Measurements from ENCODE around the gene BOK.
"Not testable (repeated sequence)": the region's sequence is repeated elsewhere in the genome, so short reads cannot be mapped to it uniquely, and the experiment has no call there.

Gene BOK

GRCh38 chr2:241564596-241565410 is 6.3 kb downstream of the BOK start:
- Histone ChIP-seq H3K27ac (no peak overlapping the region), H3K9ac (ENCODE audit: insufficient read length) (no peak overlapping the region), H3K4me3 (no peak overlapping the region), H3K9me3 (ENCODE audit: low read depth, low read length) (no peaks in the 10 kb centered on the region), H3K36me3 (ENCODE audit: insufficient read depth, low read length) (no peaks in the 10 kb centered on the region)
- TF ChIP-seq EZH2 (IDR thresholded peaks at IDR 0.05) (no peak), FOXP2 (optimal IDR thresholded peaks at IDR 0.05; ENCODE audit: control extremely low read depth, extremely low read length, insufficient read depth) (no peak), POLR2AphosphoS5 (IDR thresholded peaks at IDR 0.05; ENCODE audit: borderline replicate concordance, low read depth, low read length) (no peak)
- no peak for DNase-seq (ENCODE audit: low read depth, low spot score)

- H3K36me3 ChIP-seq (ENCODE audit: insufficient read depth, low read length) = no peaks in the 10 kb centered on the region
- no peak for DNase-seq (ENCODE audit: low read depth, low spot score)
Measured at GRCh38 chr2:241565411-241565810, 6.9 kb downstream of the BOK start.

GRCh38 chr2:241566021-241566420 is 7.5 kb downstream of the BOK start:
- H3K4me3 ChIP-seq; DNase-seq (ENCODE audit: low read depth, low spot score); H3K9me3 ChIP-seq (ENCODE audit: low read depth, low read length); H3K27ac ChIP-seq; H3K9ac ChIP-seq (ENCODE audit: insufficient read length); H3K36me3 ChIP-seq (ENCODE audit: insufficient read depth, low read length): not testable (repeated sequence)

More at GRCh38 chr2:241565411-241565810, 6.9 kb downstream of the BOK start:
- H3K9ac ChIP-seq (ENCODE audit: insufficient read length) = no peak overlapping the region
- TF ChIP-seq FOXP2 (optimal IDR thresholded peaks at IDR 0.05; ENCODE audit: control extremely low read depth, extremely low read length, insufficient read depth) (no peak), POLR2AphosphoS5 (IDR thresholded peaks at IDR 0.05; ENCODE audit: borderline replicate concordance, low read depth, low read length) (no peak), EZH2 (IDR thresholded peaks at IDR 0.05) (no peak)
- no peaks in the 10 kb centered on the region for H3K9me3 ChIP-seq (ENCODE audit: low read depth, low read length)
- no peak overlapping the region for H3K4me3 ChIP-seq
- H3K27ac ChIP-seq = no peak overlapping the region

- TF ChIP-seq EZH2 (IDR thresholded peaks at IDR 0.05) = no peak
- TF ChIP-seq FOXP2 (optimal IDR thresholded peaks at IDR 0.05; ENCODE audit: control extremely low read depth, extremely low read length, insufficient read depth) = no peak
- no peak for TF ChIP-seq POLR2AphosphoS5 (IDR thresholded peaks at IDR 0.05; ENCODE audit: borderline replicate concordance, low read depth, low read length)
- DNase-seq (ENCODE audit: low read depth, low spot score) = no peak
- H3K36me3 ChIP-seq (ENCODE audit: insufficient read depth, low read length) = no peaks in the 10 kb centered on the region
- H3K4me3 ChIP-seq = no peak overlapping the region
- no peak overlapping the region for H3K27ac ChIP-seq
- H3K9ac ChIP-seq (ENCODE audit: insufficient read length) = no peak overlapping the region
- H3K9me3 ChIP-seq (ENCODE audit: low read depth, low read length) = no peaks in the 10 kb centered on the region
Measured at GRCh38 chr2:241566468-241566867, 7.9 kb downstream of the BOK start.

- DNase-seq (ENCODE audit: low read depth, low spot score); H3K27ac ChIP-seq; H3K9me3 ChIP-seq (ENCODE audit: low read depth, low read length); H3K4me3 ChIP-seq; H3K9ac ChIP-seq (ENCODE audit: insufficient read length); H3K36me3 ChIP-seq (ENCODE audit: insufficient read depth, low read length): not testable (repeated sequence)
Measured at GRCh38 chr2:241567266-241567665, 8.7 kb downstream of the BOK start.

GRCh38 chr2:241567776-241568175 is 9.2 kb downstream of the BOK start:
- H3K9ac ChIP-seq (ENCODE audit: insufficient read length) = no peak overlapping the region
- no peaks in the 10 kb centered on the region for H3K9me3 ChIP-seq (ENCODE audit: low read depth, low read length)
- H3K36me3 ChIP-seq (ENCODE audit: insufficient read depth, low read length) = no peaks in the 10 kb centered on the region
- no peak overlapping the region for H3K4me3 ChIP-seq
- no peak for DNase-seq (ENCODE audit: low read depth, low spot score)
- no peak overlapping the region for H3K27ac ChIP-seq
- TF ChIP-seq POLR2AphosphoS5 (IDR thresholded peaks at IDR 0.05; ENCODE audit: borderline replicate concordance, low read depth, low read length) (no peak), EZH2 (IDR thresholded peaks at IDR 0.05) (no peak), FOXP2 (optimal IDR thresholded peaks at IDR 0.05; ENCODE audit: control extremely low read depth, extremely low read length, insufficient read depth) (no peak)

- Histone ChIP-seq H3K9me3 (ENCODE audit: low read depth, low read length) (no peaks in the 10 kb centered on the region), H3K4me3 (no peak overlapping the region), H3K36me3 (ENCODE audit: insufficient read depth, low read length) (no peaks in the 10 kb centered on the region), H3K27ac (no peak overlapping the region), H3K9ac (ENCODE audit: insufficient read length) (no peak overlapping the region)
- no peak for DNase-seq (ENCODE audit: low read depth, low spot score)
- TF ChIP-seq EZH2 (IDR thresholded peaks at IDR 0.05) = no peak
- no peak for TF ChIP-seq FOXP2 (optimal IDR thresholded peaks at IDR 0.05; ENCODE audit: control extremely low read depth, extremely low read length, insufficient read depth)
Measured at GRCh38 chr2:241568726-241569125, 10.2 kb downstream of the BOK start.

GRCh38 chr2:241569831-241570281 is 11.3 kb downstream of the BOK start:
- H3K36me3 ChIP-seq (ENCODE audit: insufficient read depth, low read length) = no peaks in the 10 kb centered on the region
- DNase-seq (ENCODE audit: low read depth, low spot score) = no peak
- no peak for TF ChIP-seq POLR2AphosphoS5 (IDR thresholded peaks at IDR 0.05; ENCODE audit: borderline replicate concordance, low read depth, low read length)
- no peak for TF ChIP-seq EZH2 (IDR thresholded peaks at IDR 0.05)
- TF ChIP-seq FOXP2 (optimal IDR thresholded peaks at IDR 0.05; ENCODE audit: control extremely low read depth, extremely low read length, insufficient read depth) = no peak
- no peak overlapping the region for H3K27ac ChIP-seq
- H3K9me3 ChIP-seq (ENCODE audit: low read depth, low read length) = no peaks in the 10 kb centered on the region
- H3K9ac ChIP-seq (ENCODE audit: insufficient read length) = no peak overlapping the region
- H3K4me3 ChIP-seq = no peak overlapping the region

- Histone ChIP-seq H3K27ac (no peak overlapping the region), H3K9ac (ENCODE audit: insufficient read length) (no peak overlapping the region), H3K9me3 (ENCODE audit: low read depth, low read length) (no peaks in the 10 kb centered on the region), H3K4me3 (no peak overlapping the region), H3K36me3 (ENCODE audit: insufficient read depth, low read length) (no peaks in the 10 kb centered on the region)
- TF ChIP-seq POLR2AphosphoS5 (IDR thresholded peaks at IDR 0.05; ENCODE audit: borderline replicate concordance, low read depth, low read length) (no peak), EZH2 (IDR thresholded peaks at IDR 0.05) (no peak), FOXP2 (optimal IDR thresholded peaks at IDR 0.05; ENCODE audit: control extremely low read depth, extremely low read length, insufficient read depth) (no peak)
- DNase-seq (ENCODE audit: low read depth, low spot score) = no peak
Measured at GRCh38 chr2:241570961-241571581, 12.5 kb downstream of the BOK start.
